Chondrocyte (in vitro differentiated cells): ENCODE data around the gene ADAMTS15. TPM values are rescaled to one million over a fixed set of nuclear protein-coding genes. Genes with fewer than 3 reads are reported as not detected.

Source experiments
- DNase-seq: peaks from one replicate; pipeline ENCODE4 v3.0.0; 2021; ENCODE audit warnings: mixed read lengths, low spot score
- H3K27ac Mint-ChIP-seq: one replicate; pipeline ENCODE4 v1.8.0; 2021; ENCODE audit warnings: mild to moderate bottlenecking, moderate library complexity, mixed read lengths; ENCODE audit not compliant: unreplicated experiment
- H3K27me3 Mint-ChIP-seq: 2 replicates; pipeline ENCODE4 v1.8.0; 2021; ENCODE audit warnings: low read depth, mixed read lengths
- H3K36me3 Mint-ChIP-seq: 2 replicates; pipeline ENCODE4 v1.8.0; 2021; ENCODE audit warnings: low read depth, mixed read lengths
- H3K4me1 Mint-ChIP-seq: 2 replicates; pipeline ENCODE4 v1.8.0; 2021; ENCODE audit warnings: low read depth, mild to moderate bottlenecking, mixed read lengths
- H3K4me3 Mint-ChIP-seq: one replicate; pipeline ENCODE4 v1.8.0; 2021; ENCODE audit warnings: mild to moderate bottlenecking, moderate library complexity, mixed read lengths; ENCODE audit not compliant: unreplicated experiment
- H3K9me3 Mint-ChIP-seq: 2 replicates; pipeline ENCODE4 v1.8.0; 2021; ENCODE audit warnings: low read depth, mixed read lengths
- CTCF ChIP-seq: fragments of 200-600 bp; sonication (generic); IDR thresholded peaks from 2 replicates; pipeline ENCODE4 v1.5.0; 2021; ENCODE audit warnings: antibody characterized with exemption, mild to moderate bottlenecking, moderate library complexity
- total RNA-seq: library from RNA; stranded (reverse); gene quantifications from 3 replicates; pipeline ENCODE4 v1.2.1, GENCODE V29; 2021

ADAMTS15 gene
- total RNA-seq, 1 donor from 2014 or later, result 140 TPM

GRCh38 chr11:130408901-130409300 is 39.5 kb upstream of the ADAMTS15 start:
- H3K27me3 Mint-ChIP-seq, result peaks cover 25% of the 10 kb centered on the region
- H3K27ac Mint-ChIP-seq, result no peak overlapping the region
- H3K4me1 Mint-ChIP-seq, result peaks cover 21% of the 10 kb centered on the region
- no peak overlapping the region for H3K4me3 Mint-ChIP-seq
- H3K36me3 Mint-ChIP-seq, result no peaks in the 10 kb centered on the region
- TF ChIP-seq CTCF, result no peak
- DNase-seq, result no peak
- no peaks in the 10 kb centered on the region for H3K9me3 Mint-ChIP-seq

GRCh38 chr11:130409594-130410388 is 38.7 kb upstream of the ADAMTS15 start:
- H3K27me3 Mint-ChIP-seq, result peaks cover 25% of the 10 kb centered on the region
- H3K4me3 Mint-ChIP-seq, result no peak overlapping the region
- H3K27ac Mint-ChIP-seq, result no peak overlapping the region
- H3K4me1 Mint-ChIP-seq, result peaks cover 20% of the 10 kb centered on the region
- DNase-seq, result no peak
- H3K9me3 Mint-ChIP-seq, result no peaks in the 10 kb centered on the region
- TF ChIP-seq CTCF, result no peak
- H3K36me3 Mint-ChIP-seq, result no peaks in the 10 kb centered on the region

GRCh38 chr11:130411223-130411622 is 37.2 kb upstream of the ADAMTS15 start:
- no peak overlapping the region for H3K4me3 Mint-ChIP-seq
- peaks cover 20% of the 10 kb centered on the region for H3K4me1 Mint-ChIP-seq

GRCh38 chr11:130413405-130414106 is 34.9 kb upstream of the ADAMTS15 start:
- Mint-ChIP-seq H3K4me3 (no peak overlapping the region), H3K27ac (peak overlapping the region; percentile 57), H3K9me3 (no peaks in the 10 kb centered on the region), H3K36me3 (no peaks in the 10 kb centered on the region), H3K27me3 (peaks cover 26% of the 10 kb centered on the region), H3K4me1 (peaks cover 16% of the 10 kb centered on the region)
- TF ChIP-seq CTCF, result no peak
- DNase-seq, result no peak

More at GRCh38 chr11:130411223-130411622, 37.2 kb upstream of the ADAMTS15 start:
- DNase-seq, result no peak
- TF ChIP-seq CTCF, result no peak
- Mint-ChIP-seq H3K27ac (no peak overlapping the region), H3K27me3 (peaks cover 28% of the 10 kb centered on the region), H3K9me3 (no peaks in the 10 kb centered on the region), H3K36me3 (no peaks in the 10 kb centered on the region)
